ENCODE results near the gene NAV3. TPM values are rescaled to one million over a fixed set of nuclear protein-coding genes. Genes with fewer than 3 reads are reported as not detected.

The NAV3 gene
- polyA plus RNA-seq, 1 of the 3 experiments (the other 2 are of a cell fraction): 10.5 TPM

GRCh38 chr12:77894556-77894955 lies 63.9 kb downstream of the NAV3 start (continued):
- TF ChIP-seq CTCF (IDR thresholded peaks at IDR 0.05): no peak
- TF ChIP-seq YY1 (IDR thresholded peaks at IDR 0.05; ENCODE audit: low read depth): no peak
- no peak for TF ChIP-seq RCOR1 (IDR thresholded peaks at IDR 0.05; ENCODE audit: low read length)
- TF ChIP-seq POLR2AphosphoS5 (IDR thresholded peaks at IDR 0.05; ENCODE audit: low read depth, low read length): no peak
- no peak for TF ChIP-seq RAD21 (IDR thresholded peaks at IDR 0.05; ENCODE audit: low read length)
- TF ChIP-seq ELF1 (IDR thresholded peaks at IDR 0.05): no peak
- TF ChIP-seq NFIC (IDR thresholded peaks at IDR 0.05; ENCODE audit: borderline replicate concordance): no peak

- no peaks in the 10 kb centered on the region for H3K27me3 ChIP-seq (ENCODE audit: insufficient read depth)
- ChIA-PET CTCF (no interaction called here), POLR2A (no interaction called here)
- H4K20me1 ChIP-seq (ENCODE audit: insufficient read depth): no peaks in the 10 kb centered on the region
- TF ChIP-seq EP300 (IDR thresholded peaks at IDR 0.05; ENCODE audit: borderline replicate concordance in 1 of 2, low read depth in 1 of 2, low read length in 1 of 2): no peak
- no peak for TF ChIP-seq POLR2AphosphoS5 (IDR thresholded peaks at IDR 0.05; ENCODE audit: low read depth, low read length)
- no peak for TF ChIP-seq GABPA (IDR thresholded peaks at IDR 0.05; ENCODE audit: low read depth)
- no peak for TF ChIP-seq FOSL2 (IDR thresholded peaks at IDR 0.05; ENCODE audit: borderline replicate concordance, low read depth)
- TF ChIP-seq TEAD4 (IDR thresholded peaks at IDR 0.05; ENCODE audit: borderline replicate concordance, insufficient read depth): no peak
- no peak for TF ChIP-seq MEF2A (IDR thresholded peaks at IDR 0.05; ENCODE audit: borderline replicate concordance, low read depth)
- TF ChIP-seq EZH2phosphoT487 (IDR thresholded peaks at IDR 0.05; ENCODE audit: borderline replicate concordance, low read depth): no peak
- no peak for TF ChIP-seq CHD2 (IDR thresholded peaks at IDR 0.05; ENCODE audit: low read length, partially characterized antibody)
- no peak for TF ChIP-seq RXRA (IDR thresholded peaks at IDR 0.05; ENCODE audit: borderline replicate concordance, low read depth)
- no peak for TF ChIP-seq ELF1 (IDR thresholded peaks at IDR 0.05)
- TF ChIP-seq FOXM1 (IDR thresholded peaks at IDR 0.05; ENCODE audit: low read depth): no peak
- no peak for TF ChIP-seq PBX3 (IDR thresholded peaks at IDR 0.05)
- no peak for TF ChIP-seq REST (IDR thresholded peaks at IDR 0.05; ENCODE audit: low read depth, low read length)
- TF ChIP-seq JUND (IDR thresholded peaks at IDR 0.05): no peak
- no peak for TF ChIP-seq USF2 (IDR thresholded peaks at IDR 0.05; ENCODE audit: borderline replicate concordance, low read depth, low read length)
- TF ChIP-seq MXI1 (IDR thresholded peaks at IDR 0.05; ENCODE audit: low read depth, low read length): no peak
- TF ChIP-seq NFIC (IDR thresholded peaks at IDR 0.05; ENCODE audit: borderline replicate concordance): no peak
- TF ChIP-seq IRF3 (IDR thresholded peaks at IDR 0.05; ENCODE audit: low read depth, low read length): no peak
- TF ChIP-seq NRF1 (IDR thresholded peaks at IDR 0.05; ENCODE audit: low read depth, low read length): no peak
- no peak for TF ChIP-seq MAX (IDR thresholded peaks at IDR 0.05; ENCODE audit: low read depth)
- H3K4me3 ChIP-seq (ENCODE audit: low read depth in 2 of 2, low read length in 1 of 2): no peak overlapping the region
- no peak overlapping the region for H3K4me2 ChIP-seq
- no peaks in the 10 kb centered on the region for H3K79me2 ChIP-seq (ENCODE audit: insufficient read depth)
- H2AFZ ChIP-seq (ENCODE audit: low read depth): no peak overlapping the region
- H3K9me2 ChIP-seq: no peaks in the 10 kb centered on the region
- H3K9ac ChIP-seq: no peak overlapping the region
- no peak overlapping the region for H3K27ac ChIP-seq (ENCODE audit: low read depth in 2 of 2, low read length in 1 of 2)
- peaks cover 0 to 3% of the 10 kb centered on the region in 2 experiments for H3K36me3 ChIP-seq (replicated peaks in 1 of 2; ENCODE audit: control insufficient read depth in 1 of 2, insufficient read depth in 2 of 2, low read length in 1 of 2)
- no peak for DNase-seq
- H3F3A ChIP-seq (replicated peaks; ENCODE audit: insufficient read depth): no peaks in the 10 kb centered on the region
- no peaks in the 10 kb centered on the region for H3K9me3 ChIP-seq
- no peaks in the 10 kb centered on the region; a peak in 1 of 4 replicates for H3K4me1 ChIP-seq (ENCODE audit: control insufficient read depth in 1 of 2, insufficient read depth in 2 of 2, low read depth in 1 of 2, low read length in 1 of 2)
Measured at GRCh38 chr12:77895699-77896098, 65.0 kb downstream of the NAV3 start.
